Fibroblast of peridontal ligament (primary cell): ENCODE results near the gene TMC1.
A peak's percentile ranks its signal among the peaks of the same experiment; 100 is the strongest.

ENCODE experiments used
- DNase-seq: peaks from one replicate; pipeline ENCODE4 v3.0.0-alpha.2; 2010; ENCODE audit errors: extremely low read depth

Gene TMC1

DNA sequence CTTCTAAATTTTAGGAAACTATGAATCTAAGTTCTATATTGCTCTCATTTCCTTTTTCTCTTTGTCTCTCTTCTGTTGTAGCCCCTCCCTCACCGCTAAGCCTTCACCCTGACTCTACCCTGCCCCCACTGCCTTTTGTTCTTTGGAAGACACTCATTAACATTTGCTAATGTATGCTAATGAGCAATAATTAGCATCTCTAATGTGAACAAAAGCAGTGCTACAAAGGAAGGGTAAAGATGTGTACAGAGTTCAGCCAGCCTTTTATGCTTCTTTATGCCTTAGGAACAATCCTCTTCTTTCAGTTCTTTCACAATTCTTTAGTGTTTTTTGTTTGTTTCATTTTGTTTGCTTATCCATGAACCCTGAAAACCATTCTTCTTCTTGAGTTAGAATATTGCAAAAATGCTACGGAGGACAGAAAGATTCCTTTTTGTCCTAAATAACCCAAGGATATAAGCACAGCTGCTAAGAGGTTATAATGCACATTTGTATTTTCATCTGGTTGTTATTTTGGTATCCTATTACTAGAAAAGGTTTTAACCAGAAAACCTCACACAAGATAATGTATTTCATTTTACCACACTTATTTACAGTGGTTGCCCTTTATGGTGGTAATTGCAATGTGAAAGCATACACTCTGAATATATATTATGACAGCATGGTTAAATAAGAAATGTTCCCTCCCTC lies 159.3 kb downstream of the TMC1 start:
- DNase-seq: no peak

GRCh38 chr9:72681283-72681630 lies 159.8 kb downstream of the TMC1 start:
- DNase-seq: no peak

DNA sequence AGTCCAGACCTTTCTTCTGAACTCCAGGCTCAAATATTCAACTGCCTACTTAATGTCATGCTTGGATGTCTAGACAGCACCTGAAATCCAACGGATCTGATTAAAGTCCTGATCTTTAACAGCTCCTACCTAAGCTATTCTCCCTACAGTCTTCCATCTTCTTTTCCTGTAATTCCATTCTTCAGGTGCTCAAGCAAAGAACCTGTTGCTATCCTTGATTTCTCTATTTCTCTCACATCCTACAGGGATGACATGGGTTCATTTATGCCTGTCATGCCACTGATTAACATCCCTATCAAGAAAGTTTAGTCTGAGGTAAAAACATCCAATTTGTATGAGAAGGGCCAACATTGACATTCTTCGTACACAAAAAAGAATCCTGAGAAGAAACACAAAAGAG lies 163.2 kb downstream of the TMC1 start:
- DNase-seq: no peak

- DNase-seq: no peak
Measured at GRCh38 chr9:72685911-72686310, 164.5 kb downstream of the TMC1 start.

GRCh38 chr9:72687331-72687730 lies 165.9 kb downstream of the TMC1 start:
- DNase-seq: no peak

- DNase-seq: no peak
Measured at GRCh38 chr9:72691671-72692070, 170.3 kb downstream of the TMC1 start.

- DNase-seq: no peak
Measured at GRCh38 chr9:72695365-72695764, 174.0 kb downstream of the TMC1 start.

- DNase-seq: no peak
Measured at GRCh38 chr9:72696511-72696910, 175.1 kb downstream of the TMC1 start.

- DNase-seq: no peak
Measured at GRCh38 chr9:72701510-72701909, 180.1 kb downstream of the TMC1 start.

DNA sequence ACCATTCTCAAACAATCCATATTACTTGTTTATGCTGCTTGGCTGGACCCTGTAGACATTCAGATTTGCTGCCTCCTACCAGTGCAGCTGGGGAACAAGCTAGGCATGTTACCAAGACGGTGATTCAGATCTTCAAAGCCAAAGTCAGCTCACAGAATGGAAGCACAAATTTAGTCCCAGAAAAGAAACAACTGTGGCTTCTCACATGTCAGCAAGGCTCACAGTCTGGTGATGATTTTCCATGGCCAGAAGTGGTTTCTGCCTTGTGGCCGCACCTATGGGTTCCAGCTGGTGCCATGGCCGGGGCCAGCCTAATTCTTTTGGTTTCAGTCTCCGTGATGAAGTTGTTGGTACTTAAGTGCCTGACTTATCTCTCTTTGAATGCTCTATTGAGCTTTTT lies 182.2 kb downstream of the TMC1 start:
- peak; percentile 58 for DNase-seq

GRCh38 chr9:72704688-72705375 lies 183.4 kb downstream of the TMC1 start:
- no peak for DNase-seq

DNA sequence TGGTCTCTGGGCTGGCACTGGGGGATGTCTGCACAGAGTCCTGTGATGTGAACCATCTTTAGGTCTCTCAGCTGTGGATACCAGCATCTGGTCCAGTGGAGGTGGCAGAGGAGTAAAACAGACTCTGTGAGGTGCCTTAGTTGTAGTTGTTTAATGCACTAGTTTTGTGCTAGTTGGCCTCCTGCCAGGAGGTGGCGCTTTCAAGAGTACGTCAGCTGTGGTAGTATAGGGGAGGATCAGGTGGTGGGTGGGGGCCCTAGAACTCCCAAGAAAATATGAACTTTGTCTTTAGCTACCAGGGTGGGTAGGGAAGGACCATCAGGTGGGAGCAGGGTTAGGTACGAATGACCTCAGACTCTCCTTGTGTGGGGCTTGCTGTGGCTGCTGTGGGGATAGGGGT lies 197.1 kb downstream of the TMC1 start:
- DNase-seq: no peak

- DNase-seq: no peak
Measured at GRCh38 chr9:72721067-72721466, 199.7 kb downstream of the TMC1 start.

DNA sequence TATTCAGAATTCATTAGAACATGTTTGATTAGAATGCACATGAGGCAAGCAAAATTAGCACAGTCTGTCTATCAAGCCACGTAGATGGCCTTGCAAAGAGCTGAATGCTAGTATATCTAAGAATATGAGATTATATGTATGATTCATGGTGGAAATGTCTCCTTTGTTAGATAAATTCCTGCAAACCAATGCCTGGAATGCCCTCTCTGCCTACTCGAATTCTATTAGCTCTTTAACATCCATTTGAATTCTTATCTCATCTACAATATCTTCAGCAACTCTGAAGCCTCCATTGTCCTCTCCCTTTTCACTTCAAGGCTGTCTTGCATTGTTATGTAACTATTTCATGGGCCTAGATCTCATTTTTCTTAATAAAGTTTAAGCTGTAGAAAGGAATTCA lies 205.5 kb downstream of the TMC1 start:
- DNase-seq: no peak

GRCh38 chr9:72728031-72728770 lies 206.8 kb downstream of the TMC1 start:
- peak; percentile 9 for DNase-seq

DNA sequence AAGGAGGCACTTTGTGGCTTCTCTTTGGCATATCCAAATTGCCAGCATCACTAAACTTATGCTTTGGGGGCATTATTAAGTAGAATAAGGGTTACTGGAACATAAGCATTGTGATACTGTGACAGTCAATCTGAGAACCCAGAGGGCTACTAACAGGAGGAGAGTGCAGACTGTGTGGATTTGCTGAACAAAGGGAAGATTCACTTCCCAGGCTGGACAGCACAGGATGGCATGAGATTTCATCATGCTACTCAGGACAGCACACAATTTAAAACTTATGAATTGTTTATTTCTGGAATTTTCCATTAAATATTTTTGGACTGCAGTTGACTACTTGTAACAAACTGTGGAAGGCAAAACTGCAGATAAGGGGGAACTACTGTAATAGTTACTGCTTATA lies 212.5 kb downstream of the TMC1 start:
- DNase-seq: no peak

DNA sequence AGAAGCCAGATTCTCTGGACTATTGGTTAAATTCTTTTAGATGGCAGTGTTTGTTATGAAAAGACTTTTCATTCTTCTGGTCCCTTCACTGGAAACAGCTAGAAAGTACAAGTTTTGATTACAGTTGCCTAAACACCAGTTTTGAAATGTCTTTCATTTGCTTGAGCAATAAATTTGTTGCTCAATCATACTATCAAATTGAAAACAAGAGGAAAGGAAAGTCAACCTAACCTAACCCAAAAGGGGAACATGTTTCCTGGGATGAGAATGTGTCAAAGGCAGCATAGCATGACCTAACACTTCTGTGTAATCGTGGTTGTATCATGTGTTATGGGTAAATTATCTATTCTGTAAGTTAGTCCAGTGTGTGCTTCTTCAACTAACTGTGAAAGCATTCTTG lies 213.2 kb downstream of the TMC1 start:
- DNase-seq: peak; percentile 38

- DNase-seq: no peak
Measured at GRCh38 chr9:72743836-72744235, 222.4 kb downstream of the TMC1 start.

DNA sequence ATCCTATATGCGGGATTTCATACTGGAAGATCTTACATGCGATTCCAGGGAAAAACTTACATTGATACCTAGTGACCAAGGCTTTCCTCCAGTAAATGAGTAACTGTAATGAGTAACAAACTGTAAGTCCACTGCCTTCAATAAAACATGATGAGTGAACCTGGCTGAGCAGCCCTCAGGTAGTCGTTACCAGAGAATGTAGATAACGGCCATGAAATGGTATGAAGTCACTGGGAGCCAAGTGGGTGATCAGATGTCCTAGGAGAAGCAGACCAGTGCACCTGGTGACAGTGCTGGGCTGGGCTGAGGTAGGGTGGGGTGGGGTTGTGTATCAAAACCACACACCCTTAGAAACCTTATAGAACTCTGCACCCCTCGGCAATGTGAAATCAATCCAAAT lies 227.9 kb downstream of the TMC1 start:
- no peak for DNase-seq

- DNase-seq: no peak
Measured at GRCh38 chr9:72751541-72751940, 230.1 kb downstream of the TMC1 start.

DNA sequence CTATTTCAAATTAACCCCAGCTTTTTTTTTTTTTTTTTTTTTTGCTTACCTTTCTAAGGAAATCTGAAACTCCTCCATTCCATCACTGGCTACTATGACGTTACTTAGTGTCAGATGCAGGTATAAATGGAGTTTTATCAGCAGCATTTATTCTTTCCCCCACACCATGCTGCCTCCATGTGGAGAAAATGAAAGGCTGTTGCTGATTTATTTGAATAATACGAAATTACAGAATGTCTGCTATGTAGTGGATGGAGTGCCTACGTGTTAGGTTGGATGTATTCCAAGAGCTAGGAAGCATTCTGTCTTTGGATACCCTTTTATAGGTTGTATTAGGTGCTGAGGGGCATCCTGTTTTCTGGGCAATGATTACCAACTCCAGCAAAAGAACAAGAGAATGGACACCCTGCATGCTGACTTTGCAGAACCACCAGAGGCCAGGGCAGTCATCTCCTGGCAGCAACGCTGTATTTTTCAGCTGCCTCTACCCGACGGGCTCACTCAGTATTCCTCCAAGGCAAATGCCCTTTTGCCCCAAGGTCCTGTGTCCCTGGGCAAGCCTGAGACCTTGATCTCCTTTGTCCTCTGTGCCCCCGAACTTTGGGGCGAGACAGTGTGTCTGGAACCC lies 232.0 kb downstream of the TMC1 start:
- peak; percentile 56 for DNase-seq

DNA sequence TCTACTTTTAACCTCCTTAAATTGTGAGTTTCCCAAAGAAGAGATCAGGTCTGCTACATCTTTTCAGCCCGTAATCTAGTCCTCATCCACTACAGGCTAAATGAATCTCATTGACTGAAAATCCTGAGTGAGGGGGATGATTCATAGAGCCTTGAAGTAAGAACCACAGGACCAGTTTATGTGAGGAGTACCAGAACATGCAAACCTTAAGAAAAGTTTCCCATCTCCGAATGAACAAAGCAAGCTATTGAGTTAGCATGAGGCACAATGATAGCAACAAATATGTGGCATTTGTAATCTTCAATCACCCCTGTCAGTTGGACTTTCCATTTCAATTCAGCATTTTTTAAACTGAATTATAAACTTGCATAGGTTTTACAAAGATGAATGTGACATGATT lies 234.4 kb downstream of the TMC1 start:
- DNase-seq: no peak

DNA sequence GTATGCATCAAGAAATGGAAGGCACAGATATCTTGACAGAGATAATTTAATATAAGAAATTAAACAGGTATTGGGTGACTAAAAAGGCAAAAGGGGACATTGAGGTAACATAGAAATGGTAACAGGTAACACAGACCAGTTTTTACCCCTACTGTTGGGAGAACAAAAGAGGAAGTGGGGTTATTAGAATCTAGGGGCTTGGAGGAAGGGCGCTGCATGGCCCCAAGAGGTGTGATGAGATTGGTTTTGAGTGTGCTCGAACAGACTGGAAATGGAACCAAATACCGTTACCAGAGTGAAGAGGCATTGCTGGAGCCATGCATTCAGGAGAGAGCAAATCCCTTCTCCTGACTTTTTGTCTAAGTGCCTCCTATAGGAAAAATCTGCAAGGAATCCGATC lies 237.5 kb downstream of the TMC1 start:
- no peak for DNase-seq
